Measurements from ENCODE around the gene ADI1.

The ADI1 gene, protein sequence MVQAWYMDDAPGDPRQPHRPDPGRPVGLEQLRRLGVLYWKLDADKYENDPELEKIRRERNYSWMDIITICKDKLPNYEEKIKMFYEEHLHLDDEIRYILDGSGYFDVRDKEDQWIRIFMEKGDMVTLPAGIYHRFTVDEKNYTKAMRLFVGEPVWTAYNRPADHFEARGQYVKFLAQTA

DNA sequence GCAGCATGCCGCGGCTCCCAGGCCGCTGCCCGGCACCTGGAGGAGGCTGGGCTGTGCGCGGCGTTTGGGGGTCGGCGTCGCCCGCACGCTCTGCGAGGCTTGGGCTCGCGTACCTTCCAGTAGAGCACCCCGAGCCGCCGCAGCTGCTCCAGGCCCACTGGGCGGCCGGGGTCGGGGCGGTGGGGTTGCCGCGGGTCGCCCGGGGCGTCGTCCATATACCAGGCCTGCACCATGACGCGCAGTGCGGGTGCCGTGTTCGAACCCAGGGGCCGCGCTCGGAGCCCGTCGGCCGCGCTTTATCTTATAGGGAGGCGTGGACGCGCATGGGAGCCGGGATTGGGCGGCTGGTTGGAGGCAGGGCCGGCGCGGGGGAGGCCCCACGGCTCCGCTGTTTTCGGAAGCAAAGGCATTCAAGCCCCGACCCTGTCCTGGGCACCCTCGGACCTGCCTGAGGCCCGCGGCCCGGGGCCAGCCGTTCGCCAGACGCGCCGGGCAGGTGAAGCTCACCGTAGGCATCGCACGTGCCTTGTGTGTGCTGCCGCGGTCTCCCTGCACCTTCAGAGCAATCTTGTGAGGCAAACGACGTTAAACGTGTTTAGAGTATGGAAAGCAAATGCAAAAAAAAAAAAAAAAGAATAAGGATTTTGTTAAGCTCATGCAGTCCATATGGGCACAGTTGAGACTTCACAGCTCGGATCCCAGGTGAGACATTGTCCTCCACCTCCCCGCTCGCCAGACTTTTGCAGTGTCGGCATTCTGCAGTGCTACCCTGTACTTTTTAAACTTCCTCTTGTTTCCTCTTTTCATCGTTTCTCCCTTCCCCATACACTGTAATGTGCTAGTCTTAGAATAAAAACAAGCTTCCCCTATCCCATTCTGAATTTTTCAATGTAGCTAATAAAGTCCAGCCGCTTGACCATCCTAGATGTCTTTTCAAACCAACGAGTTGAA lies at the start of gene ADI1:
Gene ADI1, minus strand, starts transcription at position 277 of the 951 bp plus-strand sequence. Its CDS starts 44 bp downstream, at position 233.
- peak; percentile 51 for DNase-seq

DNA sequence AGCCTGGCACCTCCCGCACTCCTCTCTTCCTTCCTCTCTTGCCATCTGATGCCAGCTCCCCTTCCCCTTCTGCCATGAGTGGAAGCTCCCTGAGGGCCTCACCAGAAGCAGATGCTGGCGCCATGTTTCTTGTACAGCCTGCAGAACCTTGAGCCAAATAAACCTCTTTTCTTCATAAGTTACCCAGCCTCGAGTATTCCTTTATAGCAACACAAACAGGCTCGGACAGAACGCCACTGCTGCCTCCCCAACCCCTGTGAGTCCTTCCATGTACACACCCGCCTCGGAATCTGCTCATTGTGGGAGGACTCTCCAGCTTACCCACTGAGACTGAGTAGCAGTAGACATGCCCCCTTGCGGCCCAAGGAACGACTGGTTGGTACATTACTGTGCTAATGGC lies 47.5 kb upstream of the ADI1 start:
- no peak for DNase-seq

DNA sequence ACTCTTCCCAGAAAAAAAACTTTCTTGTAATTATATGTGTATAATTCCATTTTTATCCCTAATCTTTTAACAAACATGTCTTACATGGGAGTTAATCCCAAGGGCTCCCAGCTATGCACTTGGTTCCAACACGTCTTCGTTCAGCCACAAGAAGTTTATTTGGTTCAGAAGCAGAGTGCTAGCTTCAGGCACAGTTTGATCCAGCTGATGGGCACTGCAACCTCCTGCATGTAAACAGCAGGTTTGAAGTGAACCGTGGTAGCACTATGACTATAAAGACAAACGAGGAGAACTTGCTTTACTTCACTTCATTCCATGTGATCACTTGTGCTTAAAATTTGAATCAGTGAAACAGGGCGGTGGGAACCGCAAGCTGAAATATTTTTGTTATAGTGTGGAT lies 45.8 kb upstream of the ADI1 start:
- DNase-seq: no peak

DNA sequence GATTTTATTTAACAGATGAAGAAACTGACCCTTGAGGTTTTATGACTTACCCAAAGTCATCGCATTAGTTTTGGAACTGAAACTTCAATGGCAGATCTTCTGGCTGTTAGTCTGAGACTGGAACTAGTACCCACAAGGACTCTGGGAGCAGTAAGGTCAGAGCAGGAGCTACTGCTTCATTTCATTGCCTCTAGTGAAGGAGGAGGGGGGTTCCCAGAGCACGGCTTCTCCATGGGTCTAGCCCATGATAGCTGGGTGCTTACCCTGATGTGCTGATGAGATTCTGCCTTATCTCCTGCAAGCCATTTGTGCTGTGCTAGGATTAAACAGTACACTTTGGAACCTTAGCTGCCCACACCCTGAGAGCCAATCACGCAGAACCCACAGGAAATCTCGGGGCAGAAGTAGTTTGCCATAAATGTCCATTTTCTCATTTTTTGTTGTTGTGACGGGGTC lies 44.2 kb upstream of the ADI1 start:
- no peak for DNase-seq

DNA sequence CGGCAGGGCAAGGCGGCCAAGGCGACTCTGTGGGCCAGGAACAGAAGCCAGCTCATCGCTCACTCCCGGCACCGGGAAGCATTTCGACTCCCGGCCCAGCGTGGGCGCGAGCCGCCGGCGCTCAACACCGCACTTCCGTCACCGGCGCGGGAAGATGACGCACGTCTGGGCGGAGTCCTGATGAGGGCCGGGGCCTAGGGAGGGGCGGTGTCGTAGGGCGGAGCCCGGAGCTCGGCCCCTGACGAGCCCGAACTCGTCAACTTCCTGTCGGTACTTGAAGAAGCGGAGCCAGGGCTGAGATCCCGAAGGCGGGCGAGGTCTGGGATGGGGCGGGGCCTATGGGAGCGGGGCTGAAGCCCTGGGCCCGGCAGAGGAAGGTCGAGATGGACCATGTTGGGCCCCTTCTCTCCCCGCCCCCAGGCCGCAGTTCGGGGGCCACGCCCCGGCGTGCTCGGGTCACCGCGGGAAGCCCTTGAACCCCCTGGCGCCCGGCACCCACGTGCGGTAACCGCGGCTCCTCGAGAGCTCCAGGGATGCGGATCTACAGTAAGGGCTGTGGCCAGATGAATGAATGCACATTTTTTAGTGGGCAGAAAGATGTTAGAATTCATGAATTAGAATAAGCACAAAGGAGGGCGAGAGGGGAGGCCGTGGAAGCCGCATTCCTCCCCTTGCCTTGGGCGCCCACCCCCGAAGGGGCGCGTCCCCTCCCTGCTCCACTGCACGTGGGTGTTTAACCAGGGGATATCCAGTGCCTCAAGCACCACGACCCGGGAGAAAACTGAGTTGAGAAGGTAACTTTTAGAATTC lies 39.1 kb upstream of the ADI1 start, which contains the start of gene RNASEH1:
Gene RNASEH1, minus strand, starts transcription at position 129 of the 810 bp plus-strand sequence. Its CDS starts 73 bp downstream, at position 56.
- peak; percentile 89 for DNase-seq

DNA sequence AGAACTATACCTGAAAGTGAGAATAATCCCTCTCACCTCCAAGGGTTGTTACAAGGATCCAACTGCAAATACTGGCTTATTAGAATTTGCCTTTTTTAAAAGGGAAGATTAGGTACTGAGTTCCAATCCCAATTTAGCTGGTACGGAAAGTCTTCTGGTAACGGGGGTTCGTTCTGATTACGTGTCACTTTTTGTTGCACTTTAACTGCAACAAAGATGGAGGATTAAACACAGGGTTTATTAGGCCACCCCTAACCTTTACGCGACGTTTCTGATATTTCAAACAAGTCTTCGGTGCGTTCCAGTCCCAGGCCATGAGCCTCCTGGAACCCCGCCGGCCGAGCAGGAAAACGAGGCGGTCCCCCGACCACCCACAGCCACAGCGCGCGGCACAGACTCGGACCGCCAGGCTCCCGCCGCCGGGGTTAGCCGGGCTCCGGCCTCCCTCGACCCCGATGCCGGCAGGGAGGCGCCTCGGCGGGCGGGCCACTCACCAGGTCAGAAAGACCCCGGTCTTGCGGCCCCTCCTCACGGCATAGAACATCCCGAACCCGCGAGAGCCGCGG lies 38.4 kb upstream of the ADI1 start:
- no peak for DNase-seq

DNA sequence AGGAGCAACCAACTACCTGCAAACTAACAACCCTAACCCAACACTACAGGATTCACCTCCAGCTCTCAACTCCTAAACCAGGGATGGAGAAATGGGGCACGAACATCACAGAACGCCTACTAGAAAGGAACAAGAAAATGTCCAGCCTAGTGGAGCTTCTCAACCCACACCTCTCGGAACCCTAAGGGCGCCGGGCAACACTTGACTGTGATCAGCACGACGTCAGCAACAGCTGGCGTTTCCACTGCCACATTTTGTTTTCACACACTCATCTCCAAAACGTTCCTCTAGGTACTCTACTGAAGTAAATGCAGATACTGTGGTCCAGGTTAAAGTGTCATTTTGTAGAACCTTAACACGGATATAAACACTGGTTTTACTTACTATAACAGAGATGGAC lies 34.6 kb upstream of the ADI1 start:
- DNase-seq: no peak

DNA sequence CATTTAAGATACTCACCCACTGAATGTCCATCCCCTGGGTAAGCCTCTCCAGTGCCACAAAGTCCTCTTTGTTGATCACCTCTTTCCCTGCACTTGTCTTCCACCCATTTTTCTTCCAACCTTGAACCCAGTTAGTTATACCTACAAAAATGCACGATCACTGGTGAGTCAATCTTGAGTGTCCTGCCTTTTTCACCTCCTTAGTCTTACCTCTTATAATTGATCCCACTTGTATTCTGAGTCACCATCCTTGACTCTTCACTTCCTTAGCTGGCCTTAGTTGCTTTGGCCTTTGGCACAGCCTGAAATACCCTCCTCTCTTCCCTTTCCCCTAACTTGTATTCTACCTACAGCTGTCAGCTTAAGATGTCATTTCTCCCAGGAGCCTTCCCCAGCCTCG lies 28.6 kb upstream of the ADI1 start:
- no peak for DNase-seq

DNA sequence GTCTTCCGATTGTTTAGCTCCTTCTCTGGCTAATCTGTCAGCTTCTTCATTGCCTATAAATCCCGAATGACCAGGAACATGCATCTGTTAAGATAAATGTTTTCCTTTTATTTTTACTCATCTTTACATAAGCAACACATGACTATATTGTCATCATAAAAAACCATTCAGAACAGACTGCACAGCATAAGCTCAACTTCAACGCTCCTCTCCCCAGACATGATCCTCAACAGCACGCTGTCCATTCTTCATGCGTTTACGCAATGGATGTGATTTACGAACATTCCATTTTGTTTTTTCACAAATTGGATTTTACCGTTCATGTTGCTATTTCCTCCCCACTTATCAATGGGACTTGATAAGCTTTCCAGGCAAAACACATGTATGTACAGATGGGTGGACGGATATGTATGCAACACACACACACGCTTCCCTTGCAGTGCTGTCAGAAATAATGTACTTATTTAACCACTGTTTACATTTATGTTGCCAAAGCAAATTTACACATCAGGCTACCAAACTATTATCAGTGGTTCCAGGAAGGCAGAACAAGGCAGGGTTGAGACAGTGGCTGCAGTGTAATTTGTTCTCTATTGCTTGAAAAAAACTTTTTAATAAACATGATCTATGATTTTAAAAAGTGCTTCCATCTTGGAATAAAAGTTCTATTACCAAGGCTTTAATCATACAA lies 26.6 kb upstream of the ADI1 start:
- DNase-seq: no peak

DNA sequence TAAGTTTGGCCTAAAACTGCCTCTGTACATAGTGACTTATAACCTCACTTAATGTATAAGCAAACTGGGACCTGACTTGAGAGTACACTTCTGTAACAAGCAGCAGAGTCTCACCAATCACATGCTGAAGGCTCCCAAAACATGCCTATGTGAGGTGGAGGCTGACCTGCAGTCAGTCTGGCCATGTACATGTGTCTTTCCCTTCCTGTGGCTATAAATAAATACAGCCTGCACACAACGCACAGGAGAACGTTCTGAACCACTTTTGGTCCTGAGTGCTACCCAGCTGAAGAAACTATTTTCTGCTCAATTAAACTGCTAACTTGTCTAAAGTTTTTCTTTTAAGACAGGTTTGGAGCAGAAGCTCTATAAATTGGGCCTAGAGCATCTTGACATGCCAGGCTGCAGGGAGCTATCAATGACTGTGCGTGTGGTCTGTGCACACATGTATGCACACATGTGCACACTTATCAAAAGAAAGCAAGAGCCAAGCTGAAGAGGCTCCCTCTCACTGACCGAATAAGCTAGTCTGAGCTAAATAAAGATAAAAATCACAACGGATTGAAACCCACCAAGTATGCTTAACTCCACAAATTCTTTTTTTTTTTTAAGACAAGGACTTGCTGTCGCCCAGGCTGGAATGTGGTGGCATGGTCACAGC lies 23.8 kb upstream of the ADI1 start:
- DNase-seq: no peak

DNA sequence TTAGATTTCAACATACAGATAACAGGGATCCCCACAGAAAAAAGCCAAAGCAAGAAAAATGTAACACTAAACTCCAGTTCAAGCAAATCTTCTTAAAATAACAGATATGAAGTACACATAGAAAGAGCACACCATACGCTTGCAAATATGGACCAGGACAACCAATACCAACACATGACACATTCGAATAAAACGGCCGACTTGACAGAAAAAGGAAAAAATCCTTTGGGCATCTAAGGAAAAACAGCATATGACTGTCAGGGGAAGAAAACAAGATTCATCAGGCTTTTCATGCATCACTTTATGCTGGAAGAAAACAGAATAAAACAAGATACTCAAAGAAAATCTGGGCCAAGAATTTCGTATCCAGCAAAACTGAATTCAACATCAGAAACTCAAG lies 22.8 kb upstream of the ADI1 start:
- no peak for DNase-seq

DNA sequence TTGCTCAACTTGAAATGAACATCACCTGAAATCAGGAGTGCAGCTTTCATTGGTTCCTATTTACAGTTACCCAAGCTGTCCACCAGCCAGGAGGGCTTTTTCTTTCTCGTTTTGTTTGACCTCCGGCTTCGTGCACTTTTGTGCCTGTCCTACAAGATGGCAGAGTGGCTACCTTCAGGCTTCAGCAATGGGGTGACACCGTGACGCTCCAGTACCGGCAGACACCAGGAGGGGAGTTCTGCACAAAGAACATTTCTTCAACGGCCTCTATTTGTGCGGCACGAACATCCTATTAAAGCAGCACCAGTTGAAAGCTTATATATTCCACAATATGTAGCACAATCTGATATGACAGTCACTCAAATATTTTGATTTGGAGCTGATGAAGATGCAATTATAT lies 20.5 kb upstream of the ADI1 start:
- no peak for DNase-seq

DNA sequence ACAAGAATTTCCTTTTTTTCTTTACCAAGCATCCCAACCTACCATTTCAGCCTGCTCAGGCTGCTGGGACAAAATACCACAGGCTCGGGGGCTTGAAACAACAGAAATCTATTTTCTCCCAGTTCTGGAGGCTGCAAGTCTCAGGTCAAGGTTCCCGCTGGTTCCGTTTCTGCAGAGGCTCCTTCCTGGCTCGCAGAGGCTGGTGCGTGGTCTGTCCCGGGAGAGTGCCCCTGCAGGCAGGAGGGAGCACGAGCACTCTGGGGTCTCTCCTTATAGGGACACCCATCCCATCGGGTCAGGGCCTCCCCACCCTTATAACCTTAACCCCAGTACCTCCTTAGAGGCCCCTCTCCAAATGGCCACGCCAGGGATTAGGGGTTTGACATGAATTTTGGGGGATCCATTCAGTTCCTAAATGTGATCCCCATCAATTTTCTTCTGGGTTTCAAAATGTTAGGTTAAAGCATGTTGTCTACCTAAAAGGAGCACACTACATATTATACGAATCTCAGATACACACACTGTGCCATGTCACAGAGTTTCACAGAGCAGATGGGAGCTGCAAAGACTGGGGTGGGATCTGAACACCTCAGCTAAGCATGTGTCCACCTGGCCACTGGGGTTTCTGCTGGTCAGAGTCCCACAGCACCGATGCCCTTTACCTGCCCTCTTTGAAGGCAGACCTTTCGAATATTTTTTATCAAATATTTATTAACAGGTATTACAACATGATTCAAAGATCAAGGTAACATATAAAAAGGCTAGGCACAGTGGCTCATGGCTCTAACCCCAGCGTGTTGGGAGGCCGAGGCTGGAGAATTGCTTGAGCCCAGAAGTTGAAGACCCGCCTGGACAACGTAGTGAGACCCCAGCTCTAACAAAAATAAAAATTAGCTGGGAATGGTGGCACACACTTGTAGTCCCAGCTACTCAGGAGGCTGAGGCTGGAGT lies 17.6 kb upstream of the ADI1 start:
- no peak for DNase-seq

DNA sequence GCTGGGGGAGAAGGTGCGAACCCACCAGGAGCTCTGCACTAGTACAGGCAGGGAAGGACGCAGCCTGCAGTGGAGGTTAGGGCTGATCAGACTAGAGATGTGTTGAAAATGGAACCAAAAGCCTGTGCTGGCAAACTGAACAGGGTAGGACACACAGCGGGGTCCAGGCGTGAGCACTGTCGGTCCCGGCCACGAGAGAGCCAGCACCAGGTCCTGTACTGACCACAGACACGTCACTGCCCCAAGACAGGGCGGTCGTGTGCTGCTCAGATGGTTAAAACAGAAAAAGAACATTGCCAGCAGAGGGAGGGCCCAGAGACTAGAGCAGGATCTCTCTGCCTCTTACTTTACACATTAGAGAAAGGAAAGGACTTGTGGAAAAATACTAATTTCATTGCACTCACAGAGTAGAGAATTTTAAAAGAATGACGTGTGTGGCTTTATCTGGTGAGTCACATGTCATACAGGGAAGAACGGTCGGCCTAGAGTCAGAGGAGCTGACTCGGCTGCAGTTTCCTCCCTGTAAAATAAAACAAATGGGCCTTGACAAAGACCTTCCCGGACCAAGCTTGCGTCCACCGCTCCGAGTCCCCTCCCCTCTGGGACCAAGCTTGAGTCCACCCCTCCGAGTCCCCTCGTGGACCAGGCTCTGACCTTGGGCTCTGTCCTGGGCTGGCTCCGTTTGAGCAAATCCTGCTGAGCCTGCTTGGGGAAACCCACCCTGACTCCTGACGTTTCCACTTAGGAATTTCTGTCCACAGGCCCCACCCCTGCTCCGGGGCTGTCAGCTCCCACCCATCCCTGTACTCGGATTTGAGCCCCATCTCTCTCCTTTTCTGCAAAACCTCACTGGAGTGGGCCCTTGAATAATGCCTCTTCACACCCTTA lies 16.7 kb upstream of the ADI1 start:
- DNase-seq: no peak

DNA sequence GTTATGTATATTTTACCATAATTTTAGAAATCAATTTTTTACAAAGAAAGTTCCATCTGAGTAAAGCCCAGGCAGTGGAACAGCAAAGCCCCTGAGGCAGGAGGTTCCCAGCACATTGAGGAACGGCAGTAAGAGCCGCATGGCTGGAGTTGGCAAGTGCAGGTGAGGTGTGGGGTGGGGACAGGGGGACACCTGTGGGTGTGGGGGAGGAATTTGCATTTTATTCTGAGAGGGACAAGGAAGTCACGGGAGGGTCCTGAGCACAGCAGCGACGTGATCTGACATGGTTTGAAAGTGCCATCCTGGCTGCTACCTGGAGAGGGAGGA lies 16.1 kb upstream of the ADI1 start:
- DNase-seq: no peak

DNA sequence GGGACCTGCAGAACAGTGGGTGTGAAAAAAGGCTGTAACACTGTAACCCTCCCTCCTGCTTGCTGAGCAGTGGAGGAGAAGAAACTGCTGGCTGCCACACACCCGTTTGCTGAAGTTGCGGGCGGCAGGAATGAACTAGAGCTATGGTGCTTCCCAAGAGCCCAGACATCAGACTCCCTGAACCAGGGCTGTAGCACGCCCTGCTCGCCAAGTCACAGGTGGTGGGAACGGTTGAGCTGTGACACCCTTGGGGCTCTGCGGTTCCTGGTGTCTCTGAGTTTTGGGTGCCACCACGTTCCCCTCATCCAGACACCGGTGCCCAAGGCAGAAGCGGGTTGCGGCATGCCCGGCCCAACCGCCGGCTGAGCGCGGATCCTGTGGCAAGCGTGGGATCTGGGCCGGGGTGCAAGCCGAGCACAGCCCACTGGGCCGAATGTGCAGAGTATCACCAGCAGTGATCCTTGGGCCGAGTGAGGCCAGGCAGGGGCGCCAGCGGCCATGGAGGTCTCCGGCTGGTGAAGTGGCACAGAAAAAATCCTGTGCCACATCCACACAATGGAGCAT lies 15.0 kb upstream of the ADI1 start:
- DNase-seq: no peak

DNA sequence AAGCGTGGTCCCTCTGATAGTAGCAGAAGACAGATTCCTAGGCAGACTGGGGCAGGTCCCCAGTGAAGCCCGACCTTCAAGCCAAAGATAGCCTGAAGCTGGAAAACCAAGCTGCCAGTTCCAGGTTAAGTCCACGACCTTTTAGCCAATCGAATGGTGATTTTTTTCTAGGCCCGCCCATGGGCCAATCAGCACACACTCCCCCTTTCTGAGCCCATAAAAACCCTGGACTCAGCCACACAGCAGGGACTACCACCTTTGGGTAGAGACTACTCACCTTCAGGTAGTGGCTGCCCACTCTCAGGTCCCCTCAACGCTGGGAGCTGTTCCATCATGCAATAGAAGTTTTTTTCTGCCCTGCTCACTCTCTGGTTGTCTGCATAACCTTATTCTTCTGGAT lies 14.5 kb upstream of the ADI1 start:
- DNase-seq: no peak

DNA sequence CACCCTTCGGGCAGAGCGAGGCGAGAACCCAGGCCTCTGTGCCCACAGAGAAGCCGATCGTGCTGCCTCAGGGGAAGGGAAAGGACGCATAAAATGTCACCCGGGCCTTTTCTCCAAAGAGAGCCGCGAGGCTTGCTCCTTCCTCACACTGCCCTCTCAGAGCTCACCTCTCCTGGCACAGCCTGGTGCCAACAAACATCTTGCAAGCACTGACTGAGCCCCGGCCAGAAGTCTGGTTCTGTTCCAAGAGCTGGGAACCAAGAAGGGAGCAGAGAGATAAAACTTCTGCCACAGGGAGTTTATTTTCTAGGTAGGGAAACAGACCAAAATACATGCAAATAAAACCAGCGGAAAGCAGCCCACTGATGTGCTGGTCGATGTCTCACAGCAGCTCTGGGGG lies 13.6 kb upstream of the ADI1 start:
- no peak for DNase-seq

DNA sequence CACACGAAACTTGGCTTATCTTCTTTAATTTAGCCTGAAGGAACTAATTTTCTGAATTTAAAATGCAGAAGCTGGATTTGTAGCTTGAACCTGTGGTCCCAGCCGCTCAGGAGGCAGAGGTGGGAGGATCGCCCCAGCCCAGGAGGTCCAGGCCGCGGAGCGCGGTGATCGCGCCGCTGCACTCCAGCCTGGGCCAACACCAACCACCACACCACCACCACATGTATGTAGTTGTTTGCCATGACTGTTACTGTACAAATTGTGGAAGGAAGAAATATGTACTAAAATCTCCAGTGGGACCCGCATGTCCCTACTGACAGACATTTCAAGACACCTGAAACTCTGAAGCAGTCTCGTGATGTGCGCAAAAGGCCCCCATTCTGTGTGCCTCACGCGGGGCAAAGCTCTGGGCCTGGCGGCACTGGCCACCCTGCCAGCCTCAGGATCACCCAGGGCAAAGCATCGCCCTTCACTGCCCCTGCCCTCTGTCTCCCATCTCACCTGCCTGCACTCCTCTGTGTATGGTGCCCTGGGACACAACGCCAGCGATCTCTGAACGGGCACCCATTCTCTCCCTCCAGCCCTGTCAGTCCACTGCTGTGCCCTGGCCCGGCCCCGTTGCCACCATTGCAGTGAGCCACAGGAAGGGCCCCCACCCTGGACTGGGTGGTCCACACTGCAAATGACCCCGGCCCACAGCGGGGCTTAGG lies 10.1 kb upstream of the ADI1 start:
- no peak for DNase-seq

All from NCI-H1092 treated with DMSO at 0.1 percent for 48 hours (cell line).